ENCODE measurements around the gene CEP128. TPM values are rescaled to one million over a fixed set of nuclear protein-coding genes. Genes with fewer than 3 reads are reported as not detected.

CEP128 gene
- total RNA-seq, 1 experiment from 2014 or later = 29.3 TPM

GRCh38 chr14:80698974-80699373 is 242.6 kb downstream of the CEP128 start:
- POLR2A ChIA-PET (ENCODE audit: unreplicated experiment) = no interaction called here
- H3F3A ChIP-seq (ENCODE audit: insufficient read depth, low read depth) = no peaks in the 10 kb centered on the region
- no peak for TF ChIP-seq CTCF (conservative IDR thresholded peaks at IDR 0.05)
- TF ChIP-seq EZH2 (IDR thresholded peaks at IDR 0.05; ENCODE audit: low read depth) = no peak

GRCh38 chr14:80695869-80696268 is 245.7 kb downstream of the CEP128 start:
- TF ChIP-seq EZH2 (IDR thresholded peaks at IDR 0.05; ENCODE audit: low read depth) (no peak), CTCF (conservative IDR thresholded peaks at IDR 0.05) (no peak)
- Histone ChIP-seq H3F3A (ENCODE audit: insufficient read depth, low read depth) (no peaks in the 10 kb centered on the region), H3K79me2 (ENCODE audit: low read depth) (no peaks in the 10 kb centered on the region), H3K4me1 (replicated peaks; ENCODE audit: insufficient read depth) (no peaks in the 10 kb centered on the region), H2AFZ (no peak overlapping the region), H3K27me3 (ENCODE audit: insufficient read depth, low read depth) (no peaks in the 10 kb centered on the region), H3K36me3 (ENCODE audit: low read depth) (no peaks in the 10 kb centered on the region), H3K27ac (no peak overlapping the region), H3K4me3 (no peak overlapping the region), H3K9me2 (ENCODE audit: insufficient read depth) (0 out of 2 replicates have a peak, but pooled peaks cover 7% of the 10 kb centered on the region), H3K9me3 (ENCODE audit: insufficient read depth, low read depth) (no peaks in the 10 kb centered on the region), H4K20me1 (ENCODE audit: insufficient read depth) (no peaks in the 10 kb centered on the region), H3K4me2 (no peak overlapping the region)
- intact Hi-C loops (cut with micrococcal nuclease; ENCODE audit: unreplicated experiment) = no loop called here
- CTCF ChIA-PET = no interaction called here
- POLR2A ChIA-PET (ENCODE audit: unreplicated experiment) = no interaction called here
- BruUV-seq (replicated peaks) = no TSS peak
- no peak for DNase-seq

More at GRCh38 chr14:80698974-80699373, 242.6 kb downstream of the CEP128 start:
- Histone ChIP-seq H3K79me2 (ENCODE audit: low read depth) (no peaks in the 10 kb centered on the region), H3K9me3 (ENCODE audit: insufficient read depth, low read depth) (no peaks in the 10 kb centered on the region), H2AFZ (no peak overlapping the region), H3K9me2 (ENCODE audit: insufficient read depth) (0 out of 2 replicates have a peak, but pooled peaks cover 7% of the 10 kb centered on the region), H4K20me1 (ENCODE audit: insufficient read depth) (no peaks in the 10 kb centered on the region), H3K4me3 (no peak overlapping the region), H3K27ac (no peak overlapping the region), H3K4me2 (no peak overlapping the region), H3K4me1 (replicated peaks; ENCODE audit: insufficient read depth) (no peaks in the 10 kb centered on the region), H3K27me3 (ENCODE audit: insufficient read depth, low read depth) (no peaks in the 10 kb centered on the region), H3K36me3 (ENCODE audit: low read depth) (no peaks in the 10 kb centered on the region)
- DNase-seq = no peak
- BruUV-seq (replicated peaks) = no TSS peak
- intact Hi-C loops (cut with micrococcal nuclease; ENCODE audit: unreplicated experiment) = no loop called here
- CTCF ChIA-PET = no interaction called here

- H2AFZ ChIP-seq = no peak overlapping the region
- no peaks in the 10 kb centered on the region for H3K27me3 ChIP-seq (ENCODE audit: insufficient read depth, low read depth)
- no peaks in the 10 kb centered on the region for H3F3A ChIP-seq (ENCODE audit: insufficient read depth, low read depth)
- H3K4me1 ChIP-seq (replicated peaks; ENCODE audit: insufficient read depth) = no peaks in the 10 kb centered on the region
- DNase-seq = no peak
- no peaks in the 10 kb centered on the region for H3K36me3 ChIP-seq (ENCODE audit: low read depth)
- no peak overlapping the region for H3K4me3 ChIP-seq
- no TSS peak for BruUV-seq (replicated peaks)
- no peaks in the 10 kb centered on the region for H4K20me1 ChIP-seq (ENCODE audit: insufficient read depth)
- ChIA-PET CTCF (no interaction called here), POLR2A (ENCODE audit: unreplicated experiment) (no interaction called here)
- H3K9me2 ChIP-seq (ENCODE audit: insufficient read depth) = 0 out of 2 replicates have a peak, but pooled peaks cover 7% of the 10 kb centered on the region
- intact Hi-C loops (cut with micrococcal nuclease; ENCODE audit: unreplicated experiment) = no loop called here
- TF ChIP-seq CTCF (conservative IDR thresholded peaks at IDR 0.05) = no peak
- no peak for TF ChIP-seq EZH2 (IDR thresholded peaks at IDR 0.05; ENCODE audit: low read depth)
- no peaks in the 10 kb centered on the region for H3K79me2 ChIP-seq (ENCODE audit: low read depth)
- H3K9me3 ChIP-seq (ENCODE audit: insufficient read depth, low read depth) = no peaks in the 10 kb centered on the region; the same call in 1 of the 2 replicates
- no peak overlapping the region for H3K27ac ChIP-seq
- no peak overlapping the region for H3K4me2 ChIP-seq
Measured at GRCh38 chr14:80692903-80693302, 248.6 kb downstream of the CEP128 start.

Data from PC-9 (cell line).